Neural cell (in vitro differentiated cells): ENCODE measurements around the gene RASGRP3. TPM values are rescaled to one million over a fixed set of nuclear protein-coding genes. Genes with fewer than 3 reads are reported as not detected.

Experiments used
- H2AFZ ChIP-seq: fragments of 200-600, 300-800 bp; sonication (generic), shearing (Covaris generic); 2 replicates; pipeline ENCODE4 v1.6.0; 2014; ENCODE audit warnings: low read depth, mild to moderate bottlenecking, antibody characterized with exemption, low read length, moderate library complexity
- H3F3A ChIP-seq: fragments of 200-600 bp; shearing (Covaris generic); 2 replicates; pipeline ENCODE4 v1.6.1; 2016; ENCODE audit warnings: mild to moderate bottlenecking, moderate library complexity, mixed read lengths, antibody characterized with exemption, low read length; ENCODE audit not compliant: insufficient read depth, poor library complexity, severe bottlenecking
- H3K27ac ChIP-seq: fragments of 200-600, 300-800 bp; sonication (generic), shearing (Covaris generic); 2 replicates; pipeline ENCODE4 v1.5.1; 2014; ENCODE audit warnings: mild to moderate bottlenecking, low read length, moderate library complexity
- H3K27me3 ChIP-seq: fragments of 300-800, 200-600 bp; sonication (generic), shearing (Covaris generic); 2 replicates; pipeline ENCODE4 v1.6.0; 2014; ENCODE audit warnings: mild to moderate bottlenecking, low read depth, low read length, moderate library complexity; ENCODE audit not compliant: insufficient read depth
- H3K36me3 ChIP-seq: fragments of 300-800, 200-600 bp; sonication (generic), shearing (Covaris generic); 2 replicates; pipeline ENCODE4 v1.5.1; 2014; ENCODE audit warnings: mild to moderate bottlenecking, antibody characterized with exemption, low read length, moderate library complexity; ENCODE audit not compliant: insufficient read depth
- H3K4me2 ChIP-seq: fragments of 300-800, 200-600 bp; sonication (generic), shearing (Covaris generic); 2 replicates; pipeline ENCODE4 v1.6.0; 2014; ENCODE audit warnings: mild to moderate bottlenecking, low read length
- H3K4me3 ChIP-seq: fragments of 300-800, 200-600 bp; sonication (generic), shearing (Covaris generic); 2 replicates; pipeline ENCODE4 v1.5.1; 2014; ENCODE audit warnings: mild to moderate bottlenecking, low read length, moderate library complexity
- H3K79me2 ChIP-seq: fragments of 200-600 bp; shearing (Covaris generic); replicated peaks from 2 replicates; pipeline ENCODE4 v1.6.0; 2014; ENCODE audit warnings: mild to moderate bottlenecking, low read length, moderate library complexity; ENCODE audit not compliant: insufficient read depth
- H3K9ac ChIP-seq: fragments of 300-800, 200-600 bp; sonication (generic), shearing (Covaris generic); 2 replicates; pipeline ENCODE4 v1.6.1; 2016; ENCODE audit warnings: mild to moderate bottlenecking, low read length, mixed read lengths
- H3K9me2 ChIP-seq: fragments of 200-600 bp; shearing (Covaris generic); 2 replicates; pipeline ENCODE4 v1.6.1; 2016; ENCODE audit warnings: mild to moderate bottlenecking, low read length, mixed read lengths; ENCODE audit not compliant: insufficient read depth
- H3K9me3 ChIP-seq: fragments of 200-600, 300-800 bp; sonication (generic), shearing (Covaris generic); 2 replicates; pipeline ENCODE4 v1.6.1; 2016; ENCODE audit warnings: mild to moderate bottlenecking, mixed run types, low read length, moderate library complexity, mixed read lengths
- H4K20me1 ChIP-seq: fragments of 200-600 bp; shearing (Covaris generic); 2 replicates; pipeline ENCODE4 v1.6.1; 2016; ENCODE audit warnings: mild to moderate bottlenecking, mixed run types; ENCODE audit not compliant: insufficient read depth
- CTCF ChIP-seq: fragments of 450-650 bp; IDR thresholded peaks from 2 replicates; pipeline ENCODE4 v1.5.1; 2014; ENCODE audit warnings: antibody characterized with exemption, mild to moderate bottlenecking, moderate library complexity; ENCODE audit not compliant: poor library complexity, severe bottlenecking
- EP300 ChIP-seq: fragments of 450-650 bp; conservative IDR thresholded peaks from 2 replicates; pipeline ENCODE4 v1.6.1; 2014; ENCODE audit warnings: antibody characterized with exemption, mild to moderate bottlenecking, moderate library complexity; ENCODE audit not compliant: poor library complexity, severe bottlenecking
- EZH2 ChIP-seq: fragments of 200-600, 300-800 bp; shearing (Covaris generic), sonication (generic); IDR thresholded peaks from 2 replicates; pipeline ENCODE4 v1.6.1; 2014; ENCODE audit warnings: antibody characterized with exemption, low read length, borderline replicate concordance, mild to moderate bottlenecking; ENCODE audit not compliant: insufficient read depth, poor library complexity, severe bottlenecking
- MXI1 ChIP-seq: fragments of 450-650 bp; conservative IDR thresholded peaks from 2 replicates; pipeline ENCODE4 v1.6.1; 2014; ENCODE audit warnings: antibody characterized with exemption, mild to moderate bottlenecking; ENCODE audit not compliant: poor library complexity, severe bottlenecking
- POLR2AphosphoS5 ChIP-seq: IDR thresholded peaks from 2 replicates; pipeline ENCODE4 v1.6.1; 2012
- RAD21 ChIP-seq: fragments of 450-650 bp; conservative IDR thresholded peaks from 2 replicates; pipeline ENCODE4 v1.6.1; 2014; ENCODE audit warnings: antibody characterized with exemption, mild to moderate bottlenecking, moderate library complexity
- REST ChIP-seq: IDR thresholded peaks from 2 replicates; pipeline ENCODE4 v1.6.1; 2012; ENCODE audit warnings: borderline replicate concordance
- SMC3 ChIP-seq: fragments of 450-650 bp; conservative IDR thresholded peaks from 2 replicates; pipeline ENCODE4 v1.6.1; 2014; ENCODE audit warnings: antibody characterized with exemption, mild to moderate bottlenecking, moderate library complexity; ENCODE audit not compliant: poor library complexity
- TAF1 ChIP-seq: IDR thresholded peaks from 2 replicates; pipeline ENCODE4 v1.6.1; 2012; ENCODE audit warnings: low read depth
- polyA plus RNA-seq: library from polyadenylated mRNA; depleted of rRNA; stranded (reverse); fragments of >200 nt; gene quantifications from 2 replicates; pipeline ENCODE4 v1.2.3, GENCODE V29; 2014

Gene RASGRP3
- polyA plus RNA-seq, 1 donor from 2014 or later, result 25.3 TPM

GRCh38 chr2:33494155-33494779, 17.8 kb downstream of the RASGRP3 start:
- Histone ChIP-seq H3K4me3 (no peak overlapping the region), H3K9me3 (no peaks in the 10 kb centered on the region), H3K9me2 (no peaks in the 10 kb centered on the region), H4K20me1 (no peaks in the 10 kb centered on the region), H3K9ac (no peak overlapping the region), H3K27ac (no peak overlapping the region), H3K36me3 (no peaks in the 10 kb centered on the region), H3K27me3 (no peaks in the 10 kb centered on the region), H2AFZ (no peak overlapping the region), H3K4me2 (no peak overlapping the region), H3F3A (no peaks in the 10 kb centered on the region), H3K79me2 (no peaks in the 10 kb centered on the region)
- TF ChIP-seq SMC3 (no peak), EZH2 (no peak), MXI1 (no peak), RAD21 (no peak), POLR2AphosphoS5 (no peak), EP300 (no peak), TAF1 (no peak), CTCF (no peak), REST (no peak)

DNA sequence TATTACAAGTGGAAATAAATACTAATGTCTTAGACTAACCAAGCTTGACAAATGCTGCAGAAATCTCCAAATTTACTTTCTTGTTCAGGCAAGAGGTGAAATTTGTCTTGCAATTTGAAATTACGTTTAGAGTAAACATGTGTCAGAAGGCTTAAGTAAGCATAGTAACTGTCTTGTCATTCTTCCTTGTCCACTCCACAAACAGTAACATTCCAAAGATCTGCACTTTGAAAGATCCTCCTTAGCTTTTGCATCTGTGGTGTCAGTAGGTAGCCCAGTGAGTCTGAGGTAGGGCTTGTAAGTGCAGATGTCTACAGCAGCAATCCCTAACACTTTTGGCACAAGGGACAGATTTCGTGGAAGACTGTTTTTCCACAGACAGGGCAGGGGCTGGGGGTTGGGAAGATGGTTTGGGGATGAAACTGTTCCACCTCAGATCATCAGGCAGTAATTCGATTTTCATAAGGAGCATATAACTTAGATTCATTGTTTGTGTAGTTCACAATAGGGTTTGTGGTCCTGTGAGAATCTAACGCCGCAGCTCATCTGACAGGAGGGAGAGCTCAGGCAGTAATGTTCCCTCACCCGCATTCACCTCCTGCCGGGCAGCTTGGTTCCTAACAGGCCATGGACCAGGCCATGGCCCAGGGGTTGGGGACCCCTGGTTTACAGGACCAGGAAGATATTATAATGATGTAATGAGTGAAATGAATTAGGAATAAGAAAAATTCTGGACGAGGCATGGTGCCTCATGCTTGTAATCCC, 18.6 kb downstream of the RASGRP3 start:
- Histone ChIP-seq H3K9me3 (no peaks in the 10 kb centered on the region), H4K20me1 (no peaks in the 10 kb centered on the region), H3K36me3 (no peaks in the 10 kb centered on the region), H2AFZ (no peak overlapping the region), H3K4me3 (no peak overlapping the region), H3K27ac (no peak overlapping the region), H3K4me2 (no peak overlapping the region), H3K9me2 (no peaks in the 10 kb centered on the region), H3K9ac (no peak overlapping the region), H3F3A (no peaks in the 10 kb centered on the region), H3K27me3 (no peaks in the 10 kb centered on the region), H3K79me2 (no peaks in the 10 kb centered on the region)
- TF ChIP-seq EP300 (no peak), CTCF (no peak), SMC3 (no peak), REST (no peak), RAD21 (no peak), POLR2AphosphoS5 (no peak), MXI1 (no peak), EZH2 (no peak), TAF1 (no peak)
